HG03558 (cell line): ENCODE data around the gene NHSL2.

Source experiments
- ATAC-seq: cut with Tn5 transposase; IDR thresholded peaks from one replicate; pipeline ENCODE4 v1.9.1; 2021; ENCODE audit warnings: moderate number of reproducible peaks; ENCODE audit not compliant: unreplicated experiment; ENCODE audit errors: extremely low read depth

NHSL2 gene

DNA sequence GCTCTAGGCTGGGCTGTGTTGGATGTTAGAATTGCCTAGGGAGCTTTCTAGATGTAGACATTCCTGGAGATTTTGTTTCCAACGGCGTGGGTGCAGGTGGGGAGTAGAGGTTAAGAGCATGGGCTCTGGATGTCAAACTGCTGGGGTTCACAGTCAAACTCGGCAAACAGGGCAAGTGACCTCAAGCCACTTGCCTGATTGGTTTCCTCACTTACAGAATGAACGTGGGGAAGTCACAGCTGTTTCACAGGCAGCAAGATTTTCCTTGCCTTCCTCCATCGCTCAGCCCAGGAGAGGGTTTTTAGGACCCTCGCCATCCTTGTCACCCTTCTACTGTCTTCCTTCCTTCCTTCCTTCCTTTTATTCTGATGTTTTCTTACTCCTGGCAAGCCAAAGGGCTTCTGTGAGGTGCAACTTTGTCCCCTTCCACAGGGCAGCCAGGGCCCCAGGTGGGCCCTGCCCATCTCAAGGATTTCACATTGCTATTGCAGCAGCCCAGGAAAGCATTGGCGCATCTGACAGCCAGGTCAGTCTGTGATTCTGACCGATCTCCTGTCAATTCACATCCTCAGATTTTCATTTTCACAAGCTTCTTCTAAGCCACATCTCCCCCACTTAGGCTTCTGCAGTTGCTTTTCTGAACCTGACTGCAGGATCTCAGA, 214.0 kb downstream of the NHSL2 start:
- no peak for ATAC-seq

DNA sequence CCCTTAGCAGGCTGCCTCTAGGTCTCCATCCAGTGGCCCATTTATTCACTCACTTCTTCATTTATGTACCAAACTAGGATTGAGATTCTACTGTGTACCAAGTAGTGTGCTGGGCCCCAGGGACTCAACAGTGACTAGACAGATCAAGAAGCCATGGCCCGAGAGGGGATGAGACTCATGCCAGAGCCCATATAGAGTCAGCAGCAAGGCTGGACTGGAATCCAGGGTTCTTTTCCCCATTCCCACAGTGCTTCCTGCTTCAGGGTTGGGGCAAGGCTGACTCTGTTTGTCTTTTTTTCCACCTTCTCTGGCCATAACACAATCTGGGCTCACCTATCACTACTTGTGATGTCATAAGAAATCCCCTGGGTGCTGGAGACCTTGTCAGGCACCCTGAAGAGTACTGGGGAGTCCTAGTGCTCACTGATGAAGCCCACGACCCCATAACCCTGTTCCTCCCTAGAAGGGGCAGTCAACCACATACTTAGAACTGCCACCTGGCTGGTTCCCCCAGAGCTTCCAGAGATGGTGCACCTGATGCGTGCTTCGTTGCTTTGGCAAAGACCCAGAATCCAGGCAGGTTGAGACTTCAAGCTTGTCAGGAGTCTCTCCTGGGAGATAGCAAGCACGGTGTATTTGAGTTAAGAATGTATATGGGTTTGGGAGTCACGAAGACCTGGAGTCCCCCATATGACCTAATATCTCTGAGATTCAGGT, 214.8 kb downstream of the NHSL2 start:
- no peak for ATAC-seq

DNA sequence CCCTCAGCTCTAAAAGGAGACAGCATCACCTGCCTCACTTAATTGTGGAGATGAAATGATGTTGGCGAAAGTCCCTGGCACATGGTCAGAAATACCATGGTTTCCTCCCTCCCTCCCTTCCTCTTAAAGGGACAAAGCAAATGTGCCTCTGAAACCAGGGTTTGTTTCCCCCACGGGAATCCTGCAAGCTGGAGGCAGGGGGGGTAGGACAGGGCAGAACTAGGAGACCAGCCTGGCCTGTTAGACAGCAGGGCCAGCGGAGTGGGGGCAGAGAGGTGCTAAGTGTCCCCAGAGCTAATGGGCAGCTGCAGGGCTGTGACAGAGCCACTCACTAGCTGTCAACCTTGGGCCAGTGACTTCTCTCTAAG, 215.4 kb downstream of the NHSL2 start:
- no peak for ATAC-seq

DNA sequence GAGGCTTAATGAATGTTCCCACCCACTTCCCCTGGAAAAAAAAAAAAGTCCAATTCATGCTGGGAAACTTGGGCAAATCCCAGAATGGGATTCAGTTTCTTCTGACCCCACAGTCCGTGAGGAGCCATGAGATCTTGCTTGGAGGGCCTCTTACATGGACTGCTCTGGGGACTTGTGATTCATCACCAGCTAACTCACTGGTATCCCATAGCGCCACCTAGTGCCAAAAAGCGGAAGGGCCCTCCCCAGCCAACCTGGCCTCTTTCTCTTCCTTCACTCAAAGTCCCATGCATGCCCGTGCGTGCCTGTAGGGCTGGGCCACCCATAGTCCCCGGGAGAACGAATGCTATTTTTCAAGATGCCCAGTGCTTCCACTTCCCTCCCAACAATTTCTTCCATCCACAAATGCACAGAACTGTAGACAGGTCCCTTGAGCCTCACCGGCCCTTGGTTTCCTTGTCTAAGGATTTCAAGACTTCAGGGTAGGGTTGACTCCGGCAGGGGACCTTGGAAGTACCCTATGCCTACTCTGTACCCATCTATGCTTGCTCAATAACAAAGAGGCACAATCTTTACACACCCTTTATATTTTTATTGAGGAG, 216.0 kb downstream of the NHSL2 start:
- no peak for ATAC-seq

DNA sequence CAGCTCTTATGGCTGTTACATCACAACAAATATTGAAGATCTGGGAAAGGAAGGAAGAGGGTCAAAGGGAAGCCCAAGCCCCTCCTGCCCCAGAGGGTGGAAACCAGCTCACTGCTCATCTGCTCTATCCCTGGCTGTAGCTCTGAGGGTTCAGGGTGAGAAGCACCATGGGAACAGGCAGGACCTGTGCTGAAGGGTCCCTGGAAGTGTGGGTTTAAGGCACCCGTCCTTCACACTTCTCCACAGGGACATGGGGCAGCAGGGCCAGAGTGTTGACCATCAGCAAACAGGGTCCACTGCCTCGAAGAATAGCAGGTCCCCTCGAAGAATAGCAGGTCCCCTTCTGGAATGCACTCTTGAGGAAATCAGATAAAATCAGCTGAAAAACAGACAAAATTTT, 216.7 kb downstream of the NHSL2 start:
- no peak for ATAC-seq

DNA sequence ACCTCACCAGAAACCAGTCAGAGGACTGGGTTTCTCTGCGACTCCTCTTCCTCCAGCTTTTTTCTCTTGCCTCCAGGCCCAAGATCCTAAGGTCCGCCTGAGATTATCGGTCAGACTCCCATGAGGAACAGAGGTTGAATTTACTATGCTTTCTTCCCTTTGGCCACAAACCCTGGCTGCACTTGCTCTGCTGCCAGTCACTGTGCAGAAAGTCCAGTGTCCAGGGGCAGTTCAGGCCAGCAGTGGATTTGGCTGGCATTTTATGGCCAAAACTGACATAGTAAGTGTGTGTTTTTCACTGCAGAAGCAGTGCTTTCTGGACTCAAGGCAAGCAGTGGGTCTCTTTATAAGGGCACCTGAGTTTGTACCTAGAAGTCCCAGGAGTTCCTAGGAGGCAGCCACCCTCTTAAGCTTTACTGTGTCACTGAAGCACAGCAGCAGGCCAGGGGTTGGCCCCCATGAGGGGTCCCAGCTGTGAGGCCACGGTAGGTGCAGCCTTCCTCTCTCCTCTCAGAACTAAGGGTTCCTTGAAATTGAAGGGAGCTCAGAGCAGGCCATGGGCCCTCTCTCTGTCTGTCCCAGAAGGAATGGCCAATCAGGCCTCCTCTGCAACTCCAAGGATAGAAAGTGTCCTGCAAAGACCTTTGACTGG, 217.7 kb downstream of the NHSL2 start:
- ATAC-seq, result no peak

DNA sequence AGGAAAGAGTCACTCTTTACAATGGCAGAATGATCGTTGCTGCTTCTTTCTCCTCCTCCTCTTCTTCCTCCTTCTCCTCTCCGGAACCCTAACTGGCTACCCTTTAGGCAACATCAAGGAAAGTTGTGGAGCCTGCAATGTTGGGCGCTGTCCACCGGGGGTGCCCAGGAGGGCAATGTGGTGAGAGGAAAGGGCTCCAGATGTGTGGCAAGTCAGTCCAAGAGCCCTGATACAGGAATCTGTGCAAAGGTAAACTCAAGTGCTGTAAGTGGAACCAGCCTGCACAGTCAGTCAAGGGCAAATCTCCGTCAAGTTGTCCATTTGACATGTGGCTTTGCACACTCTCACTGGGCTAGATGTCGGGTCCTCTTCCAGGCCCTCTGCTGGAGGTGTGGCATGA, 218.2 kb downstream of the NHSL2 start:
- no peak for ATAC-seq

GRCh38 chrX:72129661-72130060, 219.0 kb downstream of the NHSL2 start:
- ATAC-seq, result no peak

- no peak for ATAC-seq
These were observed 219.6 kb downstream of the NHSL2 start for GRCh38 chrX:72130156-72130761.

GRCh38 chrX:72130762-72131250, 220.2 kb downstream of the NHSL2 start:
- ATAC-seq, result no peak

GRCh38 chrX:72131317-72132294, 221.0 kb downstream of the NHSL2 start, which contains the start of gene RTL5:
RTL5 (minus strand) TSS chrX:72131915.
- ATAC-seq, result no peak

GRCh38 chrX:72132456-72132855, 221.8 kb downstream of the NHSL2 start:
- no peak for ATAC-seq

DNA sequence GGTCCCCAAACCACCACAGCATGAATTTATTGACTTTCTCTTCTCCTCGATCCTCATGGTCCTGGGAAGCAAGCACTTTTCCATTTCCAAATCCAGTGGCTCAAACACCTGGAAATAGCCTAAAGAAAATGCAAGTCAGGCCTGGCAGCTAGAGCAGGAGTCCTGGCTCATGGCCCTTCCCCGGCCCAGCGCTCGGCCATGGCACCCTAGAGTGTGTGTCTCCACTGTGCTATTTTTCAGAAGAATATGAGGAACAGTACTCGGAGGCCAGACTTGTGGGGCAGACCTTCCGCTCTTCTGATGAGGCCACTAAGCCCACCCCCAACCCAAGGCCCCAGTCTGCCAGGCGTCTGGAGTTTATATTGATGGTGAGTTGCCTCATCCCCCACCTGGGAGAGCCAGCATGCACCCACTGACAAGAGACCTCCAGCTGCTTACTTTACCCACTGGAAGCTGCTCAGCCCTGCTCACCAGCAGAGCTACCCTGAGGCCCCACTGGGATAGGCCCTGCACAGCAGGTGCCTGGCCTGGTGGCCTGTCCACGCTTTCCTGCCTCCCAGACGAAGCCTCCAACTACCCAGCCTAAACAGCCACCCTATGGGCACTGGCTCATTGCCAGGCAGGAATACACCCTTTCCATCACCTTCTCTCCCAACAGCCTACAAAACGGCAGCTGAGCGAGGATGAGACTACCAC, 223.4 kb downstream of the NHSL2 start:
- ATAC-seq, result no peak

- ATAC-seq, result no peak
These were observed 227.3 kb downstream of the NHSL2 start for GRCh38 chrX:72137846-72138495.

DNA sequence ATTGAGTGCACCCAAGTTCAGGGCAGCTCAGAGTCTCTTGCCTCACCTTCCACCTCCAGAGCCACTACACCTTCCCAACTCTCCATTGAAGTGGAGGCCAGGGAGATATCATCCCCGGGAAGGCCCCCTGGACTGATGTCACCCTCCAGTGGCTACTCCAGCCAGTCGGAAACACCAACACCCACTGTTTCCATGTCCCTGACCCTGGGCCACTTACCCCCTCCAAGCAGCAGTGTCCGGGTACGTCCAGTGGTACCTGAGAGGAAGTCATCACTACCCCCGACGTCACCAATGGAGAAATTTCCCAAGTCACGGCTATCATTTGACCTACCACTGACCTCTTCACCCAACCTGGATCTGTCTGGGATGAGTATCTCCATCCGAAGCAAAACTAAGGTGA, 228.9 kb downstream of the NHSL2 start:
- no peak for ATAC-seq

DNA sequence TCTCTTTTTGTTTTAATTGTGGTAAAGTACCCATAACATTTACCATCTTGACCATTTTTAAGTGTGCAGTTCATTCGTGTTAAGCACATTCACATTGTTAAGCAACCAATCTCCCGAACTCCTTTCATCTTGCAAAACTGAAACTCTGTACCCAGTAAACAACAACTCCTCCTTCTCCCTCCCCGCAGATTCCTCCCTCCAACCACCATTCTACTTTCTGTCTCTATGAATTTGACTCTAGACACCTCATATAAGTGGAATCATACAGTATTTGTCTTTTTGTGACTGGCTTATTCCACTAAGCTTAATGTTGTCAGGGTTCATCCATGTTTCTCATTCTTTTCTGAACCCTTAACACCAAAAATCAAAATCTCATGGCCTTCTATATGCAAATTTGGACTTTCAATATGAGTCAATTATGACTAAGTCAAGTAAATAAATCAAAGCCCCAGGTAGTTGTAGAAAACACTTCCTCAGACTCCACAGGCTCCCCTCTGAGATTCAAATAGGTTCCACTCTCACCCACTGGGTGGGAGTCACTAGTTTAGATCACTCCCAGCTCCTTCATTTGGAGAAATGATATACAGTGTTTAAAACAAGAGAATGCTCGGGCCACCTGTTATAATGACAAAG, 230.8 kb downstream of the NHSL2 start:
- no peak for ATAC-seq

DNA sequence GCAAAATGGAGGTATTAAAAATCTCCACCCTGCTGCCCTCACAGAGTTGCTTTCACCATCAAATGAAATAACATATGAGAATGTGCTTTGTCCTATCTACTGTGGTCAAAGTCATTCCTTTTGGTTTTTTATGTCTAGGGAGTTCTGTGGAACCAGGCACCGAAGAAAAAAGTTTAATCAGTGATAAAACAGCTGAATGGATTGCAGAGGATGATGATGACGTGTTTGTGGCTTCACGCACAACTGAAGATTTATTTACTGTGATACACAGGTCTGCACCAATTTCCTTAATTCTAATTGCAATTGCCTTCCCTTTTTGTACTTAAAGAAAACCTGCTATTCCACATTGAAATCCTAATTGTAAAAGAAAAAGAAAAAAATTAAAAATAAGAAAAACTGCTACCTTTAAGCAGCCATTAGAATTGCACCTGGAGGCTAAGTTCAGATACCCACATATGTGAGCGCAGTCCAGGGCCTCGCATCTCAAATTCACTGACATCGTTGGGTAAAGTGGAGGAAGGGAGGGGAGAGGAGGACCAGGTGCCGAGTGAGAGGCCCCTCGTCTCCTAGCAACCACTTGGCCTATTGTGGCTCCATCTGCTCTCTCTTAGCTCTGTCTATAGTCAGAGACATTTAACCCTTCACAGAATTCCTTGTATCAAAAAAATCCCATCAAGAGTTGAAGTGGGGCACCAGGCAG, 231.6 kb downstream of the NHSL2 start:
- ATAC-seq, result no peak
